ENCODE results near the gene GRIN2D.

- TF ChIP-seq GATA2 (IDR thresholded peaks at IDR 0.05; ENCODE audit: low read depth, low read length) (no peak), GATA3 (IDR thresholded peaks at IDR 0.05; ENCODE audit: low read depth, low read length) (no peak)
Observed at GRCh38 chr19:48397263-48398101, 4.0 kb downstream of the GRIN2D start.

Data from SH-SY5Y (cell line).